NCI-H2029 (cell line): ENCODE data around the gene PDE4D.
"Not testable (repeated sequence)": the region's sequence is repeated elsewhere in the genome, so short reads cannot be mapped to it uniquely, and the experiment has no call there.

Experiments used
- DNase-seq: peaks from one replicate; lab custom pipeline; 2025; lab: John Stamatoyannopoulos, UW

Gene PDE4D

DNA sequence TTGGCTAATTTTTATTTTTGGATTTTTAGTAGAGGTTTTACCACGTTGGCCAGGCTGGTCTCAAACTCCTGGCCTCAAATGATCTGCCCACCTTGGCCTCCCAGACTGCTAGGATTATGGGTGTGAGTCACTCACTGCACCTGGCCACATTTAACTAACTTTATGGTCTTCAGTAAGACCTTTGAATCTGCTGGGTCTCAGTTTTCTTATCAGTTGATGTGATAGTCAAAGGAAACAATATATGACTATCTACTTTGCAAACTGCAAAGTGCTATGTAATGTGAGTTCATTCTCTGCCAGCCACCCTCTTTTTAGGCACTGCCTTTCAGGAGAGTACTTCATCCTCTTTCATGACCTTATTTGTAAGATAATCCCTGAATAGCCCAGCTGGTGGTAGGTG is 474.7 kb downstream of the PDE4D start:
- DNase-seq = no peak

DNA sequence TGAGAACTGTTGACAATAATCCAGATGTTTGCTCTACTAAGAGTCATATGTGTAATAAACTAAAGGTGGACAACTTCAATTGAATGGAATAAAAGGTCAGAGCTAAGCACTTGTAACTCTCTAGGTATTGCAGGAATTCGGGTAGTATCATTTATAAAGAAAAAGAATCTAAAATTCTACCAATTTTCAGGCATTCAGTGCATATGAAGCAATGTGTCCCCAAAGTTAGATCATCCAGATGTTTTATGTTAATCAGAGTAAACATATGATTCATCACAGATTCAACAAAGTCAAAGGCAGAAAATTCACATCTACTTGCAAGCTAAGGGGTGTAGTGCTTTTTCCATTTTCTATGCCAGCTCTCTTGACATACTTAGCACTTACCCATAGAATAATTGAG is 477.1 kb downstream of the PDE4D start:
- no peak for DNase-seq

DNA sequence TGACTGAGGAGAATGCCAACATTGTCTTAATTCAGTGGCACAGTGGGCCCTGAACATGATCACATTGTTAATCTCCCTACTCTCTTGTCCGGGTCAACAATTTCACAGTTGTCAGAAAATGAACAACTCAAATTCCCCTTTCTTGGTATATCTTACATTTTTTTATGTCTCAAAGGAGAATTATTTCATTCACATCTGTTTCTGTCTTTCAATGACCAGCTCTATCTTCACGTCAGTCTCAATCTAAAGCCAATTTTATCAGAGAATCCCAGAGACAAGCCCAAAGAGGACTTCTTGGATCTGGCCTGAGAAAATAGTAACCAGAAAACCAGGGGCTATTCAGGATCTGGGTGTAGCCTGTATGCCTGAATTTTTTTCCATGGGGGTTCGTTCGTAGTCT is 477.5 kb downstream of the PDE4D start:
- DNase-seq = no peak

DNA sequence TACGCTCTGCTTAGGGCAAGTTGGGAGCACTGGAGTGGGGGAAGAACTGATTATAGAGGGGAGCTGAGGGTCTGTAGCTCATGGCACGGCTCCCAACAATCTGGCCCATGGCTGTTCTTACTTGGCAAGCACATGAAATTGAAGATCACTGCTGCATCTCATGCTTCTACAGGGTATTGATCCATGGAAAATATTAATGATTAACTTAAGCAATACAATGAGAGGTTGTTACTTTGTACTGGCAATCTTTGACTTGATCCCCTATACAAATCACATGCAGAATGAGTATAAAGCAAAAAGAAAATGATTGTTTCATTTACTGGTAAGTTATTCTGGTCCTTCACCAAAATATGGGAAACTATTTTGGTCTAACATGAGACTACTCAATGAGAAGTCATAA is 481.1 kb downstream of the PDE4D start:
- no peak for DNase-seq

DNA sequence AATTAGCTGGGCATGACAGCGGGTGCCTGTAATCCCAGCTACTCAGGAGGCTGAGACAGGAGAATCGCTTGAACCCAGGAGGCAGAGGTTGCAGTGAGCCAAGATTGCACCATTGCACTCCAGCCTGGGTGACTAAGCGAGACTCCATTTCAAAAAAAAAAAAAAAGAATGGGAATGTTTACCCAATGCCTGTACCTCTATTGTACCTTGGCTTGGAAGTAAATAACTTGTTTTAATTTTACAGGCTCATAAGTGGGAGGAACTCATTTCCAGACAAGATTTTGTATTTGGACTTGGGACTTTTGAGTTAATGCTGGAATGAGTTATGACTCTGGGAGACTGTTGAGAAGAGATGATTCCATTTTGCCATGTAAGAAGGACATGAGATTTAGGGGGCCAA is 484.5 kb downstream of the PDE4D start:
- DNase-seq = not testable (repeated sequence)

DNA sequence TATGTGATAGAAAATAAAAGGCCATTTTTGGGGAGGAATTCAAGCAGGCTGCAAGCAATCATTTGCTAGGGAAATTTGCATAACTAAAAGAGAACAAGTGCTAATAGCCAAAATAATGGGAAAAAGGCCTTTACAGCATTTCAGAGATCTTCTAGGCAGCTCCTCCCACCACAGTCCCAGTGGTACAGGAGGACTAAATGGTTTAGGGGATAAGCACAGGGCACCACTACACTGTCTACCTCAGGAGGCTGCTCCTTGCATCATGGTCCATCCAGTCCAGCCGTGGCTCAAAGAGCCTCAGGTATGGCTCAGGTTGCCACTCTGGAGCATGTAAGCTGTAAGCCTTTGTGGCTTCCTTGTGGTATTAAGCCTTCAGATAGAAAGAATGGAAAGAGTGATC is 485.6 kb downstream of the PDE4D start:
- no peak for DNase-seq

DNA sequence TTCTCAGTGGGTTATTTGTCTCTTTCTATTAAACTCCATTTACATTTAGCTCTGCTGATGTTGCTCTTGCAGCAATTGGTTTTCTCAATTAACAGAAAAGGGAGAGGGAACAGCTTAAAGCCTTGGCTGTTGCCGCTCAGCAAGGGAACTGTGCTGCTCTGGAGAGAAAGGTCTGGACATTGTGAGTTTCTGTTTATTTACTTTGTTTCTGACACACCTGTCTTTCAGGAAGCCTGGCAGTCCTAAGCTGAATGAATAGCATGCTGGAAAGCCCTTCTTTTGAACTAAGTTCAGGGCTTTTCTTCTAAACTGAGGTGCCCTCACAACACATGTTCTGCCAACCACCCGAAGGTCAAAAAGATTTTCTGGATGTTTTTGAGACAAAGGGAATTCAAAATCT is 491.9 kb downstream of the PDE4D start:
- DNase-seq = peak; percentile 3

DNA sequence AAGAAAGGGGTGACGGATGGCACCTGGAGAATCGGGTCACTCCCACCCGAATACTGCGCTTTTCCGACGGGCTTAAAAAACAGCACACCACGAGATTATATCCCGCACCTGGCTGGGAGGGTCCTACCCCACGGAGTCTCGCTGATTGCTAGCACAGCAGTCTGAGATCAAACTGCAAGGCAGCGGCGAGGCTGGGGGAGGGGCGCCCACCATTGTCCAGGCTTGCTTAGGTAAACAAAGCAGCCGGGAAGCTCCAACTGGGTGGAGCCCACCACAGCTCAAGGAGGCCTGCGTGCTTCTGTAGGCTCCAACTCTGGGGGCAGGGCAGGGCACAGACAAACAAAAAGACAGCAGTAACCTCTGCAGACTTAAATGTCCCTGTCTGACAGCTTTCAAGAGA is 498.6 kb downstream of the PDE4D start:
- not testable (repeated sequence) for DNase-seq

DNA sequence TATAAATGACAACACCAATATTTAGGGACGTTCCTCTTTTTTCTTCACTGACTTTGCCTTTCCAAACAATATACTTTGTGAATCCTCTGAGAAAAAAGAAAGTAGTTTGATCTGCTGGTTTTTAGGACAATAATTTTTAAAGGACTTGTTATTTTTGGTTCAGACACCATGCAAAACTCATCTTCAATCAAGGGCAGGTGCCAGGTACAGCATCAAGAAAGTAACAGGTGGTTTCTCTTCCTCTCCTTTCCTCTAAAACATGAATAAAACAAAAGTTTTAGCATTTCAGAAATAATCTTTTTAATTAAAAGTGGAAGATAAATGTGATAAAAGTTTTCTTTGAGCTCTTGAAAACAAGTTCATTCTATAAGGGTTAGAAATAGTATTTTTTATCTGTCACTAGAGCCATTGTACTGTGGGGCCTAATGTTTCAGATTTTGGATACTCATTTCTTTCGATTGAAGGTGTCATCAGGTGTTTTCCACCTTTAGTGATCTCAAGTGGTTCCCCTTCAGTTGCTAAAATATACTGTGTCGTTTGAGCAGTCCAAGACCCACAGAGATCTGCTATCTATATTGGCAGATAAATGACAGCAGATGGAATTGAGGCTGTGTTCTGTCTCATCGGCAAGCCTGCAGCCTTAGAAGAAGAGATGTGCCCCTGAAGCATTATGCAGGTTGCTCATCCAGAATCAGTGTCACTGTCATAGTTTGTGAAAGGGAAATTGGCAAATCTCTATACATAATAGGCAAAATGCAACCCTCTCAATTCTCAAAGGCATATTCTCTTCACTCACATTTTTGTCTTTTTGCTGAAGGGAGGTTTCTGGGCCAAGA is 499.7 kb downstream of the PDE4D start:
- DNase-seq = no peak

DNA sequence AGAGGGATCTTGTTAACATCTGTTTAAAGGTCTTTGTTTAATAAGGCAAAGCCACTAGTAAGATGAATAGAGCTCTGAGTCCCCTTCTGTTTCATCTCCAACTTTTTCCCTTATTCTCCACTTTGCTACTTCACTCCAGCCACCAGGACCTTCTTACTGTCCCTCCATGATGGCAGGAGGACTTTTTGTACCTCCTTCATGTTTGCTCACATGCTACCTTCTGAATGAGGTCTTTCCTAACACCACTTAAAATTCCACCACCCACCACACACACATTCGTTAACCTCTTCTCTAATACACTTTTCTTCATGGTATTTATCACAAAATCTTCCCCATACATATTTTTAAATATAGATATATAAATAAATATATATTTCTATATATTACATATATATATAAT is 501.9 kb downstream of the PDE4D start:
- DNase-seq = no peak

DNA sequence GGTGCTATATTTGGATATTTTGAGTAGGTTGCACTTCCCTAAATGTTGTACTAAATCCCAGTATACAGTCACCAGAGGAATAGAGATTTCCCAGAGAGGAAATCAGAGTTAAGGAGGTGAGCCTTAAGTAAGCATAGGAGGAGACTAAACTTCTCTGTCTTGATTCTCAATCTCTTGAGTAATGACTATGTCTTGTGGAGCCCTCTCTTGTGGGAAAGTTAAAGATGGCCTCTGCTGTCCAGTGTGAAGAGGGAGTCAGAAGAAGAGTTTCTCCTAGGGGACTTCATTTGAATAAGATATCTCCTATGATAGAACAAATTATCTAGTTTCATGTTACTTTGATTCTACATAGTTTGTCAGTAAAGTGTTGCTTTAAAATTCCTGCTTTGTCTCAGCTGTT is 502.5 kb downstream of the PDE4D start:
- DNase-seq = no peak

DNA sequence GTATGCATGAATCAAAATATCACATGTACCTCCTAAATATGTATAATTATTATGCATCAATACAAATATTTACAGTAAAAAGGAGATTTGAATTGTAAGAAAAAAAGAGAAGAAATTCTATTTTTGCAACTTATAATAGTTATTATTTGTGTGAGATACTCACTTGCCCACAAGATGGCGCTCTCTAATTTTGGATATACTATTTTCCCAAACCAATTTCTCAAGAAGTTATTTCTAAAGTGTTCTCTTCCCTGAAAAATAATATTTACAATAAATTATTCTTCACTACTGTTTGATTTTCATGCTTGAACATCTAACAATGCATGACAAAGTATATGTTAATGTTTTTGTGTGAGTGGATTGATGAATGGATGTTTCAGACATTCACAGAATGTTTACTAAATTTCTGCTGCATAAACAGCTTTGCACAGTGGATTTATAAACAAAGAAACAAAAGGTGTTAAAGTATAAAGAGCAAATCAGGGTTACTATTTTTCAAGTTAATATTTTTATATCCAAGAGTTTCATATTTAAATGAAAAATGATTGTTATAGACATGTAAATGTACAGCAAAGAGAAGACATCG is 503.4 kb downstream of the PDE4D start:
- peak; percentile 5 for DNase-seq

DNA sequence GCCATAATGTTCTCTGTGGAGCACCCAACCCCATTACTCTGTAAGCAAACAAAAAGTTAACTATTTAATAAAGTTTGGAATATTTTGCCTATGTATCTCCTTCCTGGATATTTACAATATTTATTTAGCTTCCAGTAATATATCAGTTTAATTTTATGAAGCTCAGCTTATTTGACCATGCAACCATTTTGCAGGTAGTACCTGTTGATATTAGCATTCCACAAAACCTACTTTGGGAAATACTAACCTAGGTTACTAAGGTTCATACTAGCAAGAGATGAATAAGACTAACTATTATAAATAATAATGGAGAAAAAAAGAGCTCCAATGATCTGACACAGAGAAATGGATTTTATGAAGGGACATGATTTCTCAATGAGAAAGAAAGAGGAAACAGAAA is 506.4 kb downstream of the PDE4D start:
- no peak for DNase-seq

DNA sequence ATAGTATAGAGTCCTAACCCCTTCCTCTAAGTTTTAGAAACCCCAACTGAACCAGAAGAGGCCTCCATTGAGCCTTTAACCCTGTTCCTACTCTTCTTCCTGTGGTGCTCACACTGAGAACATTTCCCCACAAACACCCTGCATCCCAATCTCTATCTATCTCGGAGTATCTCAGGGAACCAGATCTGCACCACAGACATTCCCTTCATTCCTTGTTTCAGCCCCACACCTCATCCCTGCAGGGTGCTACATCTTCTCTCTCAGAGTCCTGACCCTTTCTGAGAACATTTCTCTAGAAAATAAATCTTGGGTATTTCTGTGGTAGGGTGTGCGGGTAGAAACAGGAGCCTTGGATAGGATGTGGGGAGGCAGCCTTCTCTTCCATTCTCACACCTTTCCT is 507.8 kb downstream of the PDE4D start:
- DNase-seq = no peak

DNA sequence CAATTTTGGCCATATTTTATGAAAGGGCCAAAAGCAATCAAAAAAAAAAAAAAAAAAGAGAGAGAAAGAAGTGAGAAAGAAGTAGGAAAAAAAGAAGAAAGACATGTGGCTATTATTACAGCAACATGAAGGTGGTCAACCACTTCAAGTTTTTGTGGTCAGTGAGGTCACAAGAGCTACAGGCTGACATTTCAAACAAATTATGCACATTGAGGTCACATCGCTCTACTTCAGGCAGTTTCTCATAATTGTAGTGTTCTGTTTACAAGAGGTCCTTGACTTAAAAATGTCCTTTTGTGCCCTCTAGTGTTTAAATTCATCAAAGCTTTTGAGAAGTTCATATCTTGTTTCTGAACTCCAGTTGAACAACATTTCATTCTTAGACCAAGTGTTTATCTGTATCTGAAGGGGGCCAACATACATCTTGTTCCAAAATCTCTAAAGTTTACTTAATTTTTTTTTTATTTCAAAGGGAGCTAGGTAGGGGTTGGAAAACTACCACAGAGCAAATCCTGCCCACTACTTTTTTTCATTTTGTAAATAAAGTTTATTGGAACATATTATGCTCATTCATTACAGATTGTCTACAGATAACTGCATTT is 513.1 kb downstream of the PDE4D start:
- DNase-seq = peak; percentile 75

DNA sequence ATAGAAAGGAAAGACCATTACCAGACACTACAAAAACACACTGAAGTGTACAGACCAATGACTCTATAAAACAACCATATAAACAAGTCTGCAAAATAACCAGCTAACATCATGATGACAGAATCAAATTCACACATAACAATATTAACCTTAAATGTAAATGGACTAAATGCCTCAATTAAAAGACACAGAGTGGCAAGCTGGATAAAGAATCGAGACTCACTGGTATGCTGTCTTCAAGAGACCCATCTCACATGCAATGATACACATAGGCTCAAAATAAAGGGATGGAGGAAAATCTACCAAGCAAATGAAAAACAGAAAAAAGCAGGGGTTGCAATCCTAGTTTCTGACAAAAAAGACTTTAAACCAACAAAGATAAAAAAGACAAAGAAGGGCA is 519.5 kb downstream of the PDE4D start:
- DNase-seq = not testable (repeated sequence)

DNA sequence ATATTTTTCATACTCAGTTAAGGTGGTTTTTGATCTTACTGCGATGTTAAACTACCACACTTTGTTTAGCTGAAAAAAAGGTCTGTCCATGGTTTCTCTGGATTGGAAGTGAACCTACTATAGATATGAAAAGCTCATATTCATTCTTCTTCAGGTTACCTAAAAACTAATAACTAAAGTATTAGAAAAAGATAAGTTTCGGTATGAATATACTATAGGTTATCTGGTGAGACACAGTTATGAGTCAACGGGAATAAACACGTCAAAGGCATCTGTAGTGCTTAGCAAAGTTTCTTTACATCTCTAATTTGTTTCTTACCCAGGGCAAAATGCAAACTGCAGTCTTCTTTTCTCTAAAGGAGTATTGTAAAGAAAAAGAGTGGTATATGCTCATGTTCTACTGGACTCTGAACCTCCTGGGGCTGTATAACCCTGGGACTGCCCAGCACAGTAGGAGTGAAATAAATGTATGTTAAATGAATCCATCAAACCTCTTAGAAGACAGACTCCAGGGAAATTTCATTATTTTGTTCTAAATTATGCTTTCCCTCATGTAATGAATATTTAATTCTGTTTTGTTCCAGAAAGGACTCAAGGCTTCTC is 521.9 kb downstream of the PDE4D start:
- no peak for DNase-seq

DNA sequence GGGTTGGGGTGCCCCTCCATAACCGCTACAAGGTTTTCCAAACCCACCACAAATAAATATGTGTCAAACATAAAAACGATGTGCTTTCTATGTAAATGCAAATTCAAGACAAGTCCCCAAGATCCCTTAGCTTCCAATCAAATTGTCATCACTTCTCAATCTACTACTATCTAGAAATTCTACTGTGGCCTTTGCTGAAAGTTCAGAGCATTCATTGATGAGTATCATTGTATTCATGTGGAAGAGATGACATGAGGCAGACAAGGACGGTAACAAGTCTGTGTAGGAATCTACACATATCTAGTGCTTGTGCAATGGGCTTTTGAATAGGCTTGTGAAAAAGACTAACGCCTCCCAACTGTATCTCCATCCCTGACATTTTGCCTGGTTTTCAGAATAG is 524.6 kb downstream of the PDE4D start:
- DNase-seq = no peak

DNA sequence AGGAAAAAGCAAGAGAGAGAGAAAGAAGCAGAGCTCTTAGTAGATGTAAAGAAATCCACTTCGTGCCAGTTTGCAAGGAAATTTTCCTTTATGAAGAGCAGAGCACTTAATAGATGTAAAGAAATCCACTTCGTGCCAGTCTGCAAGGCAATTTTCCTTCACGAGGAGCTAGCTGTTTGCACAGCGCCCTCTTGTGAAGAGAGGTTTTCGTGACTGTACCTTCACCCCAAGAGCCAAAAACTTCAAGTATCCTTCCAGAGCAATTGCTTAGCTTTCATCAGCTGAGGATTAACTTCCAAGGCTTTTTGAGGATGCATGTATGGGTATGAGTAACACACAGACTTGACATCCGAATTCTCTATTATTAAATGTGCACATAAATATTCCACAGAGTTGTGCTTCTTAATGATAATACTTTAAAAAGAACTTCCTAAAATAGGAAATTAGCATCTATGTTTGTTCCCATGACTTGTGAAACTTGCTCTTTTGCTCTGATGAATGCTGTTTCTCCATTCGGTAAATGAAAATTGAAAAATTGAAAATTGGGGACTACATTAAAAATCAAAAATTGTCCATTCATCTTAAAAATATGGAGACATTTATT is 525.6 kb downstream of the PDE4D start:
- DNase-seq = peak; percentile 28

DNA sequence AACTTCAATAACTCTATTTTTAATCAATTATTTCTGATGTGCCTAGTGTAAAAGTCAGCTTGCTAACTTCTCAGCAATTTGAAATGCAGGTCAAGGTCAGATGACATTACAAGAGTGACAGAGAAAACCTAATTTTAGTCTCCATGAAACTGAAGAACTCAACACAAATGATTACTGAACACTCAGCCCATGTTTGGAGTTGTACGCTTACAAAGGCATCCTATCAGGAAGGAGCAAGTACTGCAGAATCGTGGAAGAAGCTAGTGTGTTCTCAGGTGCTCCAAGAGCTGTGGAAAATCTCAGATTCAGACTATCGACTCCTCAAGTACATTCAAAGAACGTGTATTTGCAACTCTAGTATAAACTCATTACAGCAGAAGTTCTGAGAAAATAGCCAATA is 526.7 kb downstream of the PDE4D start:
- no peak for DNase-seq

DNA sequence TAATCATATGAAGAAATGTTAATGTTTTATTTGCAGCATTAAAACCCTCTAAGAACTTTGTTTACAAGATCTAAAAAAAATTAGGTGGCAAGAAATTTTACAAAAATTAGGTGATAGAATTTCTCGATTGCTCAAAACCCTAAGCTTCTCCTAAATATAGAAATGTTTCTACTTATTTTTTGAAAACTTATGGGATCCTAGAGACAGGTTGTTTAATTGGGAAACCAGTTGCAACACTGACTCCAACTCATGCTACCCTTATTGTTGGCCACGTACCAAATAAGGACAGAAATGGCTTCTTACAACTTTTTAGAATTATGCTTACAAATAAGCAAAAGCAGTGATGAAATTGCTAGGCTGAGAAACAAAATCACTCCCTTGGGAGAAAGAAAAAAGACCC is 531.1 kb downstream of the PDE4D start:
- DNase-seq = no peak

DNA sequence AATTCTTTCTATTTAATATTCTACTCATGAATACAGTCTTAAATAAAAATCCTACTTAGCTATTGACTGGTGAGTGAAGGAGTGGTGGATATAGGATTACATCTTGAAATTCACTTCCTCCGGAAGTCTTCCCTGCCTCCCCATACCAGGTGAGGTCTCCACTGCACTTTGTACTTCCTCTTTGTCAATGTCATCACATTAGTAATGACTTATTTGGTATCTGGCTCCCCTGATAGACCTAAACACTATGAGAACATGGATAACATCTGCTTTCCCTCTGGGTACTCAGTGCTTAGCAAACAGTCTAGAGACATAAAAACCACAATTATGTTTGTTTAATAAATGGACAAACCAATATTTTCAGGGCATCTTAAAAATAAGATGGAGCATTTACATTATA is 532.1 kb downstream of the PDE4D start:
- DNase-seq = peak; percentile 67

DNA sequence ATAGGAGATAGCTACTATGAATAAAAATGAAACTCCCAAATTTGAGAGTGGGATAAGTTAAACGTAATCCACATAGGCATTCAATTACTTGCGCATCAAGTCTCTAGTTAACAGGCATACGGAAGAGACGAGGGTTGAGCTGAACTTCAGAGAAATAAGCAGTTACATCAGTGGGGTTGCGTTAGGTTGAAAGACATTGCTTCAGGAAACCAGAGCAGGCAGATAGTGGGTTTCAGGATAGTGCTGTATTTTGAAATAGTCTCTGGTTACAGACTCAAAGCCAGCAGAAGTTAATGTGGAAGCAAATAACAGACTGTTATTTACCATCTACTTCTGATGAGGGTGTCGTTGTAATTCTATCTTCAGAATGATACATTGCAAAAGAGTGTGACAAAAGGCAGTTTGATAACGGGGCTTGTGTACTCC is 533.4 kb downstream of the PDE4D start:
- DNase-seq = peak; percentile 38
